Mononuclear cell (primary cell): ENCODE measurements around the gene C10orf53. TPM values are rescaled to one million over a fixed set of nuclear protein-coding genes. Genes with fewer than 3 reads are reported as not detected.
"Not testable (repeated sequence)": the region's sequence is repeated elsewhere in the genome, so short reads cannot be mapped to it uniquely, and the experiment has no call there.

ENCODE experiments used
- H3K27me3 ChIP-seq: 2 replicates; pipeline ENCODE4 v1.6.0; 2011; ENCODE audit warnings: low read length, control low read depth; ENCODE audit not compliant: insufficient read depth
- H3K4me1 ChIP-seq: 2 replicates; pipeline ENCODE4 v1.5.1; 2011; ENCODE audit warnings: mild to moderate bottlenecking, low read length, control low read depth; ENCODE audit not compliant: insufficient read depth
- H3K4me3 ChIP-seq: 2 replicates; pipeline ENCODE4 v1.5.1; 2011; ENCODE audit warnings: mild to moderate bottlenecking, low read length, moderate library complexity
- H3K9me3 ChIP-seq: 2 replicates; pipeline ENCODE4 v1.5.1; 2011; ENCODE audit warnings: low read depth, mild to moderate bottlenecking, control low read depth, low read length
- total RNA-seq: library from RNA; depleted of rRNA; stranded (reverse); fragments of >200 nt; gene quantifications from one replicate; pipeline ENCODE4 v1.2.3, GENCODE V29; 2012

Gene C10orf53
- total RNA-seq, 1 donor = not detected

GRCh38 chr10:49664006-49664841 is 15.2 kb upstream of the C10orf53 start:
- H3K9me3 ChIP-seq = no peaks in the 10 kb centered on the region
- H3K4me3 ChIP-seq = no peak overlapping the region
- H3K27me3 ChIP-seq = peaks cover 3% of the 10 kb centered on the region
- H3K4me1 ChIP-seq = no peaks in the 10 kb centered on the region

GRCh38 chr10:49664842-49665355 is 14.6 kb upstream of the C10orf53 start:
- Histone ChIP-seq H3K4me3 (no peak overlapping the region), H3K27me3 (peaks cover 3% of the 10 kb centered on the region), H3K4me1 (no peaks in the 10 kb centered on the region), H3K9me3 (no peaks in the 10 kb centered on the region)

GRCh38 chr10:49666054-49666615 is 13.3 kb upstream of the C10orf53 start:
- Histone ChIP-seq H3K4me3 (no peak overlapping the region), H3K9me3 (no peaks in the 10 kb centered on the region), H3K4me1 (no peaks in the 10 kb centered on the region), H3K27me3 (peaks cover 3% of the 10 kb centered on the region)

GRCh38 chr10:49666685-49667084 is 12.8 kb upstream of the C10orf53 start:
- Histone ChIP-seq H3K27me3 (peaks cover 4% of the 10 kb centered on the region), H3K4me3 (no peak overlapping the region), H3K9me3 (no peaks in the 10 kb centered on the region), H3K4me1 (no peaks in the 10 kb centered on the region)

GRCh38 chr10:49667991-49668390 is 11.5 kb upstream of the C10orf53 start:
- Histone ChIP-seq H3K4me3 (no peak overlapping the region), H3K27me3 (peaks cover 12% of the 10 kb centered on the region), H3K4me1 (no peaks in the 10 kb centered on the region), H3K9me3 (no peaks in the 10 kb centered on the region)

GRCh38 chr10:49668684-49669083 is 10.8 kb upstream of the C10orf53 start:
- H3K4me1 ChIP-seq = no peaks in the 10 kb centered on the region
- no peaks in the 10 kb centered on the region for H3K9me3 ChIP-seq
- H3K4me3 ChIP-seq = no peak overlapping the region
- H3K27me3 ChIP-seq = peaks cover 19% of the 10 kb centered on the region

GRCh38 chr10:49678827-49679479 is 498 bp upstream of the C10orf53 start:
- peaks cover 8% of the 10 kb centered on the region for H3K9me3 ChIP-seq
- peaks cover 48% of the 10 kb centered on the region for H3K27me3 ChIP-seq
- no peaks in the 10 kb centered on the region for H3K4me1 ChIP-seq
- H3K4me3 ChIP-seq = no peak overlapping the region

GRCh38 chr10:49682449-49682848 is 3.0 kb downstream of the C10orf53 start:
- H3K9me3 ChIP-seq, H3K4me3 ChIP-seq, H3K4me1 ChIP-seq: not testable (repeated sequence)
- H3K27me3 ChIP-seq = peaks cover 35% of the 10 kb centered on the region

GRCh38 chr10:49682879-49683278 is 3.4 kb downstream of the C10orf53 start:
- Histone ChIP-seq H3K4me3 (no peak overlapping the region), H3K9me3 (peaks cover 3% of the 10 kb centered on the region), H3K4me1 (no peaks in the 10 kb centered on the region), H3K27me3 (peaks cover 35% of the 10 kb centered on the region)

GRCh38 chr10:49686651-49687050 is 7.2 kb downstream of the C10orf53 start:
- Histone ChIP-seq H3K4me1 (no peaks in the 10 kb centered on the region), H3K4me3 (no peak overlapping the region), H3K27me3 (peaks cover 47% of the 10 kb centered on the region), H3K9me3 (no peaks in the 10 kb centered on the region)

GRCh38 chr10:49688261-49688846 is 8.9 kb downstream of the C10orf53 start:
- H3K4me1 ChIP-seq = no peaks in the 10 kb centered on the region
- H3K27me3 ChIP-seq = peaks cover 56% of the 10 kb centered on the region
- H3K4me3 ChIP-seq = no peak overlapping the region
- H3K9me3 ChIP-seq = no peaks in the 10 kb centered on the region

GRCh38 chr10:49688920-49689319 is 9.5 kb downstream of the C10orf53 start:
- Histone ChIP-seq H3K9me3 (no peaks in the 10 kb centered on the region), H3K4me1 (no peaks in the 10 kb centered on the region), H3K4me3 (no peak overlapping the region), H3K27me3 (peaks cover 57% of the 10 kb centered on the region)

- peaks cover 57% of the 10 kb centered on the region for H3K27me3 ChIP-seq
- H3K9me3 ChIP-seq = no peaks in the 10 kb centered on the region
- H3K4me1 ChIP-seq = no peaks in the 10 kb centered on the region
- H3K4me3 ChIP-seq = no peak overlapping the region
Observed at GRCh38 chr10:49689882-49690510, 10.5 kb downstream of the C10orf53 start.

- H3K4me1 ChIP-seq = no peaks in the 10 kb centered on the region
- no peaks in the 10 kb centered on the region for H3K9me3 ChIP-seq
- no peak overlapping the region for H3K4me3 ChIP-seq
- peaks cover 57% of the 10 kb centered on the region for H3K27me3 ChIP-seq
Observed at GRCh38 chr10:49690698-49691356, 11.4 kb downstream of the C10orf53 start.
